OCI-LY3 (cell line): ENCODE measurements around the gene IFT52.

Experiments used
- H2AFZ ChIP-seq: fragments of 200-600, 300-600 bp; shearing (Covaris generic); 2 replicates; pipeline ENCODE4 v1.6.0; 2014; ENCODE audit warnings: antibody characterized with exemption, low read depth, low read length
- H3K27ac ChIP-seq: fragments of 200-600, 300-600 bp; sonication (generic); 2 replicates; pipeline ENCODE4 v1.5.1; 2014; ENCODE audit warnings: mild to moderate bottlenecking, low read length, moderate library complexity, mixed read lengths
- H3K27me3 ChIP-seq: fragments of 200-600, 300-600 bp; sonication (generic); 2 replicates; pipeline ENCODE4 v1.6.1; 2014; ENCODE audit warnings: low read depth, low read length, mixed read lengths
- H3K36me3 ChIP-seq: fragments of 200-600, 300-600 bp; sonication (generic); replicated peaks from 2 replicates; pipeline ENCODE3; 2014; ENCODE audit warnings: low read depth, low read length, mixed read lengths
- H3K4me1 ChIP-seq: fragments of 300-600, 200-600 bp; sonication (generic); 2 replicates; pipeline ENCODE4 v1.6.1; 2014; ENCODE audit warnings: low read length, mixed read lengths
- H3K4me2 ChIP-seq: fragments of 200-600, 300-600 bp; sonication (generic); 2 replicates; pipeline ENCODE4 v1.6.1; 2014; ENCODE audit warnings: low read length, mixed read lengths
- H3K4me3 ChIP-seq: fragments of 300-600, 200-600 bp; sonication (generic); 2 replicates; pipeline ENCODE4 v1.5.1; 2014; ENCODE audit warnings: antibody characterized with exemption, mild to moderate bottlenecking, low read length, moderate library complexity
- H3K79me2 ChIP-seq: fragments of 300-600, 200-600 bp; shearing (Covaris generic); 2 replicates; pipeline ENCODE4 v1.6.1; 2014; ENCODE audit warnings: mild to moderate bottlenecking, low read length, mixed read lengths
- H3K9ac ChIP-seq: fragments of 300-600, 200-600 bp; shearing (Covaris generic); 2 replicates; pipeline ENCODE4 v1.6.0; 2014; ENCODE audit warnings: mild to moderate bottlenecking, low read length, moderate library complexity
- H3K9me3 ChIP-seq: fragments of 200-600, 300-600 bp; shearing (Covaris generic); 2 replicates; pipeline ENCODE4 v1.6.1; 2014; ENCODE audit warnings: low read length, mixed read lengths; ENCODE audit not compliant: insufficient read depth
- H4K20me1 ChIP-seq: fragments of 200-600, 300-600 bp; sonication (generic); 2 replicates; pipeline ENCODE4 v1.6.1; 2016; ENCODE audit warnings: low read length, mixed read lengths; ENCODE audit not compliant: insufficient read depth
- EZH2phosphoT487 ChIP-seq: fragments of 200-600 bp; shearing (Covaris generic); IDR thresholded peaks from 2 replicates; pipeline ENCODE4 v1.6.1; 2018; ENCODE audit warnings: antibody characterized with exemption, mixed run types, low read depth
- TF ChIP-seq, protein P1 (sequence below): fragments of 200-600, 300-600 bp; sonication (generic); IDR thresholded peaks from 2 replicates; pipeline ENCODE4 v1.5.1; 2014; ENCODE audit warnings: antibody characterized with exemption, low read length, low read depth

The IFT52 gene

DNA sequence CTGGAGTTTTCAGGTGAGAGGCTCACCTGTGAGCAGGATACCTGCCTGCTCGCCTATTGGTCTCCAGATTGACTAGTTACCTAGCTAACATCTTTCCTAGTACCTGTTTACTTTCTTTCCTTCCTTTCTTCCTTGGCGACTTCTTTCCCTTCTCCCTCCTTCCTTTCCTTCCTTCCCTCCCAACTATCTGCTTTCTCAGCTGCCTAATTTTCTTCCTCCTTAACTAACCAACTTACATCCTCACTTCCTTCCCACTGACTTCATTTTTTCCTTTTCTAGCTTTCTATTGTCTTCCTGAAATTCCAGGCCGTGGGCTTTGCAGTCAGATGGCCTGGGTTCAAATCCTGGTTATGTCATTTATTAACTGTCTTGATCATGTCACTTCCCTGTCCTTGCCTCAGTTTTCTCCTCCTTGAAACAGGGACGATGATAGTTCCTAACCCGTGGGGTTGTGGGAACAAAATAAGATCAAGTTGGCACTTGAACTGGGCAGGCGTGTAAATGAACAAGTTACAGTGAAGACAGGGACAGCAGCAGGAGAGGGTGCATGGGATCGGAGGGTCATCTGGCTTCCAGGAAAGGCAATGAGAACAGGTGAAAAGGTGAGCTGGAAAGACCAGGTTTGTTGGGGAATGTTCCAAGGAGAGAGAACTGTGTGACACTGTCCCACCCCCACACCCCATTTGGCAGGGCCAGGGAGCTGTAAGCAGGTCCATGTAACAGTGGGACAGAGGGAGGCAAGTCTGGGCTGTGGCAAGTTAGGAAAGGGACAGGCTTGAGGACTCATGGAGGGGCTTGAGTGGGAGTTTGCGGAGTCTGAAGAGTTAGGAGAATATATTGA is 31.4 kb upstream of the IFT52 start:
- H3K4me2 ChIP-seq = no peak overlapping the region
- no peaks in the 10 kb centered on the region for H3K79me2 ChIP-seq
- H4K20me1 ChIP-seq = no peaks in the 10 kb centered on the region
- TF ChIP-seq, protein P1, sequence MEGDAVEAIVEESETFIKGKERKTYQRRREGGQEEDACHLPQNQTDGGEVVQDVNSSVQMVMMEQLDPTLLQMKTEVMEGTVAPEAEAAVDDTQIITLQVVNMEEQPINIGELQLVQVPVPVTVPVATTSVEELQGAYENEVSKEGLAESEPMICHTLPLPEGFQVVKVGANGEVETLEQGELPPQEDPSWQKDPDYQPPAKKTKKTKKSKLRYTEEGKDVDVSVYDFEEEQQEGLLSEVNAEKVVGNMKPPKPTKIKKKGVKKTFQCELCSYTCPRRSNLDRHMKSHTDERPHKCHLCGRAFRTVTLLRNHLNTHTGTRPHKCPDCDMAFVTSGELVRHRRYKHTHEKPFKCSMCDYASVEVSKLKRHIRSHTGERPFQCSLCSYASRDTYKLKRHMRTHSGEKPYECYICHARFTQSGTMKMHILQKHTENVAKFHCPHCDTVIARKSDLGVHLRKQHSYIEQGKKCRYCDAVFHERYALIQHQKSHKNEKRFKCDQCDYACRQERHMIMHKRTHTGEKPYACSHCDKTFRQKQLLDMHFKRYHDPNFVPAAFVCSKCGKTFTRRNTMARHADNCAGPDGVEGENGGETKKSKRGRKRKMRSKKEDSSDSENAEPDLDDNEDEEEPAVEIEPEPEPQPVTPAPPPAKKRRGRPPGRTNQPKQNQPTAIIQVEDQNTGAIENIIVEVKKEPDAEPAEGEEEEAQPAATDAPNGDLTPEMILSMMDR = no peak
- TF ChIP-seq EZH2phosphoT487 = no peak
- H3K4me3 ChIP-seq = no peak overlapping the region
- H3K9me3 ChIP-seq = no peaks in the 10 kb centered on the region
- no peak overlapping the region for H3K27ac ChIP-seq
- H3K27me3 ChIP-seq = no peaks in the 10 kb centered on the region
- peaks cover 3% of the 10 kb centered on the region; the same call in 1 of the 2 replicates for H3K4me1 ChIP-seq
- H3K9ac ChIP-seq = no peak overlapping the region
- no peak overlapping the region for H2AFZ ChIP-seq
- H3K36me3 ChIP-seq = no peaks in the 10 kb centered on the region

DNA sequence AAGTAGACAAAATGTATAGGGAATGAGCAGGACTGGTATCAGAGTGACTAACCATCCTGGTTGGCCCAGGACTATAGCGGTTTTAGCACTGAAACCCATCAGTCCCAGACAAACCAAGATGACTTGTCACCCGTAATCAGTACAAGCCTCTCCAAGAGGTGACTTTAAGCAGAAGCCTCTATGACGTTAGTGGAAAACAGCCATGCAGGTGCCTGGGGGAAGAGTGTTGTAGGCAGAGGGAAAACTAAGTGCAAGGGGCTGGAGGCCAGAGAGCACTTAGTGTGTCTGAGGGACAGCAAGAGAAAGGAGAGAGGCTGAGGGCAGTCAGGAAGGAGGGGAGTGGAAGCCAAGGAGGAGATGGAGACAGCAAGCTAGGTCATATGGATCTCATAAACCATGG is 29.8 kb upstream of the IFT52 start:
- no peak overlapping the region for H3K4me2 ChIP-seq
- TF ChIP-seq EZH2phosphoT487 = no peak
- TF ChIP-seq, protein P1 = no peak
- H4K20me1 ChIP-seq = no peaks in the 10 kb centered on the region
- no peaks in the 10 kb centered on the region for H3K27me3 ChIP-seq
- peak overlapping the region; percentile 50; the same call in 1 of the 2 replicates for H2AFZ ChIP-seq
- H3K79me2 ChIP-seq = no peaks in the 10 kb centered on the region
- H3K4me1 ChIP-seq = peaks cover 3% of the 10 kb centered on the region; the same call in 1 of the 2 replicates
- H3K4me3 ChIP-seq = no peak overlapping the region
- no peaks in the 10 kb centered on the region for H3K9me3 ChIP-seq
- no peaks in the 10 kb centered on the region for H3K36me3 ChIP-seq
- H3K9ac ChIP-seq = no peak overlapping the region
- H3K27ac ChIP-seq = no peak overlapping the region

DNA sequence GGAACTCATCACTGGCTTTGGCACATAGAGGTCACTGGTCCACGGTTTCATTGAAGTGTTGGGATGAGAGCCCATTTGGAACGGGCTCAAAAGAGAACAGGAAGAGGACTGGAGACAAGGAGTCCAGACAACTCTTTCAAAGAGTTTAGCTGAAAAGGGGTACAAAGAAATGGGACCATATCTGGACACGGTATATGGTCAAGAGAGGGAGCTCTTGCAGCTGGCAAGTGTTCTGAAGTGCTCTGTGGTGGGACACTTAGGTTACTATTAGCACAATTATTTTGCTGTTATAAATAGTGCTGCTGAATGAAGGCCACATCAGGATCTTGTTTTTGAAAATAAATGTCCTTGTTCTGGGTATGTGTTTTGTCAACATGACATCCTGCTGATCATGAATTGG is 27.3 kb upstream of the IFT52 start:
- Histone ChIP-seq H3K4me1 (no peaks in the 10 kb centered on the region), H4K20me1 (no peaks in the 10 kb centered on the region), H3K9me3 (no peaks in the 10 kb centered on the region), H2AFZ (no peak overlapping the region), H3K27me3 (no peaks in the 10 kb centered on the region), H3K27ac (no peak overlapping the region), H3K4me2 (no peak overlapping the region), H3K79me2 (no peaks in the 10 kb centered on the region), H3K4me3 (no peak overlapping the region), H3K9ac (no peak overlapping the region), H3K36me3 (no peaks in the 10 kb centered on the region)
- TF ChIP-seq, protein P1 = peak; percentile 63
- TF ChIP-seq EZH2phosphoT487 = no peak

DNA sequence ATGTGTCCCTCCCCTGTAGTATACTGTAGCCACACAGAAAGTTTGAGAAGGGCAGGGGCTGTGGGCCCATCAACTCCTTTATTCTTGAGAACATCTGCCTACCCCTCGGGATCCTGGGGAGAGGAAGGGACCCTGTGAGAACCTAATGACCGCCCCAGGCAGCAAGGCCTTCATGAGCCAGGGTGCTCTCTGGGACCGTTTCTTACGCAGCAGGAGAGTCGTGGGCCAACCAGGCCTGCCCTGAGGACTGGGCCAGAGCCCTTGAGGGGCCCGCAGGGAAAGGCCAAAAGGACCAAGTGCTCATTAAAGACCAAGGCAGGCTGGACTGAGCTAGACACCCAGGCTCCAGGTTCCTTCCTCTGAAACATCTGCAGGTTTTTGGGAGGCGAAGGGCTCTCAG is 26.7 kb upstream of the IFT52 start:
- TF ChIP-seq EZH2phosphoT487 = no peak
- TF ChIP-seq, protein P1 = no peak
- no peaks in the 10 kb centered on the region for H3K79me2 ChIP-seq
- H3K4me3 ChIP-seq = no peak overlapping the region
- no peaks in the 10 kb centered on the region for H3K27me3 ChIP-seq
- H3K27ac ChIP-seq = no peak overlapping the region
- H2AFZ ChIP-seq = no peak overlapping the region
- H3K4me2 ChIP-seq = no peak overlapping the region
- H3K9ac ChIP-seq = no peak overlapping the region
- H3K4me1 ChIP-seq = no peaks in the 10 kb centered on the region
- H3K9me3 ChIP-seq = no peaks in the 10 kb centered on the region
- H4K20me1 ChIP-seq = no peaks in the 10 kb centered on the region
- no peaks in the 10 kb centered on the region for H3K36me3 ChIP-seq
